Measurements from ENCODE around the gene B4GALNT1. TPM values are rescaled to one million over a fixed set of nuclear protein-coding genes. Genes with fewer than 3 reads are reported as not detected.

B4GALNT1 gene
- polyA plus RNA-seq, 1 donor from 2014 or later: 99.9 TPM

Other genes with a start within 250 kb of the B4GALNT1 start
- gene R3HDM2, start 202.2 kb downstream of the B4GALNT1 start, polyA plus RNA-seq: 11.1 and 13.7 TPM in 2 replicates
- gene INHBC, start 198.4 kb downstream of the B4GALNT1 start, polyA plus RNA-seq: not detected in 2 replicates
- 0.30 and 2.3 TPM in 2 replicates for gene INHBE, start 177.9 kb downstream of the B4GALNT1 start, polyA plus RNA-seq
- gene GLI1, start 173.4 kb downstream of the B4GALNT1 start, polyA plus RNA-seq: 4.2 TPM in 1 of 2 replicates, not detected in the other
- not detected in 2 replicates for gene ARHGAP9, start 153.3 kb downstream of the B4GALNT1 start, polyA plus RNA-seq
- 312 and 321 TPM in 2 replicates for gene MARS1, start 145.1 kb downstream of the B4GALNT1 start, polyA plus RNA-seq
- 24.0 and 25.8 TPM in 2 replicates for gene DDIT3, start 112.7 kb downstream of the B4GALNT1 start, polyA plus RNA-seq
- 2.1 and 6.2 TPM in 2 replicates for gene MBD6, start 110.4 kb downstream of the B4GALNT1 start, polyA plus RNA-seq
- 351 and 369 TPM in 2 replicates for gene DCTN2, start 86.0 kb downstream of the B4GALNT1 start, polyA plus RNA-seq
- gene KIF5A, start 83.2 kb downstream of the B4GALNT1 start, polyA plus RNA-seq: 58.8 and 67.5 TPM in 2 replicates
- 22.1 and 31.0 TPM in 2 replicates for gene PIP4K2C, start 42.0 kb downstream of the B4GALNT1 start, polyA plus RNA-seq
- gene DTX3, start 28.4 kb downstream of the B4GALNT1 start, polyA plus RNA-seq: 141 and 163 TPM in 2 replicates
- gene ARHGEF25, start 21.8 kb downstream of the B4GALNT1 start, polyA plus RNA-seq: 12.9 and 18.8 TPM in 2 replicates
- 223 and 248 TPM in 2 replicates for gene OS9, start 60.9 kb upstream of the B4GALNT1 start, polyA plus RNA-seq
- 19.3 and 24.9 TPM in 2 replicates for gene AGAP2, start 105.5 kb upstream of the B4GALNT1 start, polyA plus RNA-seq
- gene TSPAN31, start 111.8 kb upstream of the B4GALNT1 start, polyA plus RNA-seq: 78.1 and 85.3 TPM in 2 replicates
- 81.3 and 104 TPM in 2 replicates for gene CDK4, start 119.1 kb upstream of the B4GALNT1 start, polyA plus RNA-seq
- 34.5 and 47.8 TPM in 2 replicates for gene MARCHF9, start 121.9 kb upstream of the B4GALNT1 start, polyA plus RNA-seq
- gene CYP27B1, start 133.9 kb upstream of the B4GALNT1 start, polyA plus RNA-seq: 0.86 and 1.4 TPM in 2 replicates
- gene METTL1, start 138.9 kb upstream of the B4GALNT1 start, polyA plus RNA-seq: 1.9 and 2.0 TPM in 2 replicates
- 1.6 and 2.0 TPM in 2 replicates for gene EEF1AKMT3, start 139.4 kb upstream of the B4GALNT1 start, polyA plus RNA-seq
- 30.2 and 37.8 TPM in 2 replicates for gene TSFM, start 149.6 kb upstream of the B4GALNT1 start, polyA plus RNA-seq
- gene AVIL, start 185.5 kb upstream of the B4GALNT1 start, polyA plus RNA-seq: 2.7 and 4.9 TPM in 2 replicates
- gene CTDSP2, start 213.5 kb upstream of the B4GALNT1 start, polyA plus RNA-seq: 22.7 and 23.6 TPM in 2 replicates

All from neural cell (in vitro differentiated cells).